CD4-positive, CD25-positive, alpha-beta regulatory T cell (primary cell): ENCODE measurements around the gene RRM1. TPM values are rescaled to one million over a fixed set of nuclear protein-coding genes. Genes with fewer than 3 reads are reported as not detected.
"Not testable (repeated sequence)": the region's sequence is repeated elsewhere in the genome, so short reads cannot be mapped to it uniquely, and the experiment has no call there.

Experiments
- ATAC-seq, 2 donors: fragments of 150-1000 bp; cut with Tn5 transposase; one replicate each; pipeline ENCODE4 v1.10.0; 2021; ENCODE audit warnings: low read depth in 2 of 2, moderate number of reproducible peaks in 2 of 2, moderate library complexity in 1 of 2
- DNase-seq, 3 donors: peaks; one replicate each; pipeline versions ENCODE4 v3.0.0 to v3.0.0-alpha.2; 2012 to 2022; ENCODE audit warnings: mixed read lengths in 1 of 3
- H3K27ac ChIP-seq: one replicate; pipeline ENCODE4 v1.7.0; 2013; ENCODE audit warnings: mild to moderate bottlenecking, low read length; ENCODE audit not compliant: insufficient read depth, poor library complexity, severe bottlenecking
- H3K27me3 ChIP-seq: one replicate; pipeline ENCODE4 v1.7.0; 2013; ENCODE audit warnings: low read length; ENCODE audit not compliant: control insufficient read depth, insufficient read depth
- H3K36me3 ChIP-seq: one replicate; pipeline ENCODE4 v1.7.0; 2013; ENCODE audit warnings: mild to moderate bottlenecking, low read length, moderate library complexity; ENCODE audit not compliant: control insufficient read depth, insufficient read depth
- H3K4me1 ChIP-seq: 2 replicates; pipeline ENCODE4 v1.7.0; 2013; ENCODE audit warnings: mild to moderate bottlenecking, low read length; ENCODE audit not compliant: insufficient read depth, control insufficient read depth, poor library complexity, severe bottlenecking
- H3K4me3 ChIP-seq: one replicate; pipeline ENCODE4 v1.7.0; 2013; ENCODE audit warnings: low read depth, mild to moderate bottlenecking, low read length, moderate library complexity
- H3K9me3 ChIP-seq, 2 experiments: 1 replicate in 1 of 2; 2 replicates in 1 of 2; pipeline ENCODE4 v1.7.0; 2013; ENCODE audit warnings: low read length in 2 of 2, mild to moderate bottlenecking in 1 of 2, moderate library complexity in 1 of 2; ENCODE audit not compliant: control insufficient read depth in 2 of 2
- H3K27ac Mint-ChIP-seq, 3 donors: one replicate each; pipeline ENCODE4 v1.8.0; 2020 to 2022; ENCODE audit warnings: mild to moderate bottlenecking in 3 of 3, mixed read lengths in 3 of 3, moderate library complexity in 2 of 3
- H3K27me3 Mint-ChIP-seq: one replicate; pipeline ENCODE4 v1.8.0; 2022; ENCODE audit warnings: mild to moderate bottlenecking, mixed read lengths
- H3K36me3 Mint-ChIP-seq: one replicate; pipeline ENCODE4 v1.8.0; 2020; ENCODE audit warnings: mixed read lengths
- H3K4me1 Mint-ChIP-seq, 4 donors: one replicate each; pipeline ENCODE4 v1.8.0; 2020 to 2022; ENCODE audit warnings: mixed read lengths in 4 of 4, mild to moderate bottlenecking in 1 of 4
- H3K4me3 Mint-ChIP-seq, 4 donors: one replicate each; pipeline ENCODE4 v1.8.0; 2020 to 2022; ENCODE audit warnings: mild to moderate bottlenecking in 4 of 4, mixed read lengths in 4 of 4, moderate library complexity in 3 of 4
- H3K9me3 Mint-ChIP-seq, 7 donors: one replicate each; pipeline ENCODE4 v1.8.0; 2020 to 2022; ENCODE audit warnings: mixed read lengths in 7 of 7, mild to moderate bottlenecking in 3 of 7, moderate library complexity in 2 of 7
- polyA plus RNA-seq, 4 donors: library from polyadenylated mRNA; unstranded; fragments of 300-500 nt; fragmentation: Illumina TruSeq; gene quantifications; one replicate each; pipeline ENCODE4 v1.2.3, GENCODE V29; 2021
- total RNA-seq: library from RNA; stranded (reverse); gene quantifications from one replicate; pipeline ENCODE4 v1.2.3, GENCODE V29; 2022

RRM1 gene
- total and polyA plus RNA-seq, 5 donors from 2014 or later: 52.3 to 83.3 (median 67.7) TPM

DNA sequence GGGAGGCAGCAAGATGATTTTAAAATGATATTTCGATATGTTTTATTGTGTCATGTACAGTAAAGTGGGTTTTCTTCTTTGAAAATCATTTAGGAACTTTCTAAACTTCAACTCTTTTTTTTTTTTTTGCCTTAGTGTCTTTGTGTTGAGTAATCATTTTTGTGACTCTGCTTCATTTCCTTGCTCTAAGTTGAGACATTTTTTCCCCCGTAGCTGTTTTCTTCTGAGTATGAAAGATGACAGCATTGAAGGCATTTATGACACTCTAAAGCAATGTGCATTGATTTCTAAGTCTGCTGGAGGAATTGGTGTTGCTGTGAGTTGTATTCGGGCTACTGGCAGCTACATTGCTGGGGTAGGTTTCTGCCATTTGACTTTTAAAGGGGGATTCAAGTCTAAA is 23.5 kb downstream of the RRM1 start:
- H3K27ac Mint-ChIP-seq: peak overlapping the region in 2 of 3 donors; percentile 42 to 44

GRCh38 chr11:4123218-4123617 is 28.6 kb downstream of the RRM1 start:
- DNase-seq: no peak
- peaks cover 70% of the 10 kb centered on the region for H3K36me3 Mint-ChIP-seq
- no peaks in the 10 kb centered on the region for H3K27me3 Mint-ChIP-seq
- peaks cover 0 to 1% (median 0%) of the 10 kb centered on the region in 7 donors for H3K9me3 Mint-ChIP-seq
- Histone ChIP-seq H3K36me3 (peaks cover 94% of the 10 kb centered on the region), H3K4me3 (no peak overlapping the region), H3K27me3 (no peaks in the 10 kb centered on the region), H3K4me1 (no peaks in the 10 kb centered on the region), H3K27ac (no peak overlapping the region), H3K9me3 (no peaks in the 10 kb centered on the region)
- H3K27ac Mint-ChIP-seq: no peak overlapping the region
- ATAC-seq: no peak
- no peak overlapping the region for H3K4me3 Mint-ChIP-seq
- H3K4me1 Mint-ChIP-seq: peaks cover 4 to 16% (median 7%) of the 10 kb centered on the region in 4 donors

More for the DNA sequence above, 23.5 kb downstream of the RRM1 start:
- peaks cover 54% of the 10 kb centered on the region for H3K36me3 Mint-ChIP-seq
- peaks cover 80% of the 10 kb centered on the region for H3K36me3 ChIP-seq
- H3K4me1 ChIP-seq: no peaks in the 10 kb centered on the region
- no peak overlapping the region for H3K4me3 Mint-ChIP-seq
- no peak for DNase-seq
- peaks cover 0 to 1% (median 0%) of the 10 kb centered on the region in 7 donors for H3K9me3 Mint-ChIP-seq
- H3K27me3 Mint-ChIP-seq: no peaks in the 10 kb centered on the region
- H3K27ac ChIP-seq: no peak overlapping the region
- H3K9me3 ChIP-seq: no peaks in the 10 kb centered on the region
- peaks cover 3 to 25% (median 13%) of the 10 kb centered on the region in 4 donors for H3K4me1 Mint-ChIP-seq
- no peak for ATAC-seq
- H3K27me3 ChIP-seq: no peaks in the 10 kb centered on the region
- H3K4me3 ChIP-seq: no peak overlapping the region

GRCh38 chr11:4125141-4125540 is 30.5 kb downstream of the RRM1 start:
- ATAC-seq: no peak
- no peaks in the 10 kb centered on the region for H3K27me3 ChIP-seq
- H3K27ac Mint-ChIP-seq: no peak overlapping the region
- peaks cover 0 to 1% (median 0%) of the 10 kb centered on the region in 7 donors for H3K9me3 Mint-ChIP-seq
- no peaks in the 10 kb centered on the region for H3K9me3 ChIP-seq
- peaks cover 84% of the 10 kb centered on the region for H3K36me3 ChIP-seq
- no peak overlapping the region for H3K27ac ChIP-seq
- no peaks in the 10 kb centered on the region for H3K27me3 Mint-ChIP-seq
- H3K4me1 Mint-ChIP-seq: peaks cover under 1 to 6% (median 4%) of the 10 kb centered on the region in 4 donors
- no peak overlapping the region for H3K4me3 Mint-ChIP-seq
- H3K36me3 Mint-ChIP-seq: peaks cover 66% of the 10 kb centered on the region
- no peak for DNase-seq
- no peak overlapping the region for H3K4me3 ChIP-seq
- H3K4me1 ChIP-seq: no peaks in the 10 kb centered on the region

DNA sequence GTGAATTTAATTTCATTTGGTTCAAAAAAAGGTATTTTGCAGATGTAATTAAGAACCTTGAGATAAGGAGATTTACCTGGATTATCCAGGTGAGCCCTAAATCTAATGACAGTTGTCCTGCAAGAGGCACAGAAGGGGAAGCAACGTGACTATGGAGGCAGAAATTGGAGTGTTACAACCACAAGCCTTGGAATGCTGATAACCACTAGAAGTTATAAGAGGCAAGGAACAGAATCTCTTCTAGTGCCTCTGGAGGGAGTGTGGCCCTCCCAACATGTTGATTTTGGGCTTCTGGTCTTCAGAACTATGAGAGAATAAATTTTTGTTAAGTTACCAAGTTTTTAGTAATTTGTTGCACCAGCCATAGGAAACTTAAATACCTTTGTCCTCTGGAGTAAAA is 32.8 kb downstream of the RRM1 start:
- peak overlapping the region in 1 of 3 donors; percentile 33 for H3K27ac Mint-ChIP-seq
- Histone ChIP-seq H3K36me3 (peaks cover 73% of the 10 kb centered on the region), H3K27me3 (no peaks in the 10 kb centered on the region), H3K4me3 (no peak overlapping the region), H3K27ac (no peak overlapping the region), H3K4me1 (no peaks in the 10 kb centered on the region), H3K9me3 (no peaks in the 10 kb centered on the region)
- H3K27me3 Mint-ChIP-seq: no peaks in the 10 kb centered on the region
- DNase-seq: no peak
- H3K4me3 Mint-ChIP-seq: no peak overlapping the region
- no peaks in the 10 kb centered on the region for H3K9me3 Mint-ChIP-seq
- peaks cover 62% of the 10 kb centered on the region for H3K36me3 Mint-ChIP-seq
- H3K4me1 Mint-ChIP-seq: peaks cover 0 to 6% (median 1%) of the 10 kb centered on the region in 4 donors
- no peak for ATAC-seq

DNA sequence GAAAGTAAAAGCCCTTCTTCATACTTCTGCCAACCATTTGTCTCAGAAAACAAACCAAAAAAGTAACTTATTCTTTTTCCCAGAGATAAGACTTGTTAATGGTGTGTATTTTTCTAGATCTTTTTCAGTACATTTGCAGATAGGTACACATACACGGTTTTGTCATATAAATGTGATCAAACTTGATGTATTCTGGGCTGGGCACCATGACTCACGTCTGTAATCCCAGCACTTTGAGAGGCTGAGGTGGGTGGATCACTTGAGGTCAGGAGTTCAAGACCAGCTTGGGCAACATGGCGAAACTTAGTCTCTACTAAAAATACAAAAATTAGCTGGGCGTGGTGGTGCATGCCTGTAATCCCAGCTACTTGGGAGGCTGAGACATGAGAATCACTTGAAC is 35.6 kb downstream of the RRM1 start:
- DNase-seq, H3K27me3 ChIP-seq, ATAC-seq, H3K9me3 ChIP-seq, H3K4me1 ChIP-seq, H3K4me3 Mint-ChIP-seq, H3K4me3 ChIP-seq, H3K27me3 Mint-ChIP-seq, H3K4me1 Mint-ChIP-seq, H3K9me3 Mint-ChIP-seq, H3K27ac ChIP-seq: not testable (repeated sequence)
- peaks cover 61% of the 10 kb centered on the region for H3K36me3 Mint-ChIP-seq
- peak overlapping the region in 1 of 3 donors; percentile 20 for H3K27ac Mint-ChIP-seq
- H3K36me3 ChIP-seq: peaks cover 66% of the 10 kb centered on the region

GRCh38 chr11:4134806-4135205 is 40.2 kb downstream of the RRM1 start:
- Mint-ChIP-seq H3K9me3 (peaks cover 0 to 15% (median 3%) of the 10 kb centered on the region in 7 donors), H3K27me3 (no peaks in the 10 kb centered on the region), H3K4me3 (no peak overlapping the region), H3K27ac (peak overlapping the region; percentile 2 to 66 (median 2)), H3K36me3 (peaks cover 62% of the 10 kb centered on the region), H3K4me1 (peaks cover 0 to 8% (median 7%) of the 10 kb centered on the region in 4 donors)
- no peak overlapping the region for H3K4me3 ChIP-seq
- H3K9me3 ChIP-seq: peaks cover 3 to 5% of the 10 kb centered on the region in 2 experiments
- peaks cover 58% of the 10 kb centered on the region for H3K36me3 ChIP-seq
- H3K4me1 ChIP-seq: no peaks in the 10 kb centered on the region
- H3K27ac ChIP-seq: no peak overlapping the region
- H3K27me3 ChIP-seq: no peaks in the 10 kb centered on the region
- ATAC-seq (no peak), DNase-seq (no peak)

GRCh38 chr11:4138497-4138896 is 43.9 kb downstream of the RRM1 start:
- no peak for ATAC-seq
- Mint-ChIP-seq H3K9me3 (peaks cover 0 to 28% (median 4%) of the 10 kb centered on the region in 7 donors), H3K4me3 (no peak overlapping the region)

DNA sequence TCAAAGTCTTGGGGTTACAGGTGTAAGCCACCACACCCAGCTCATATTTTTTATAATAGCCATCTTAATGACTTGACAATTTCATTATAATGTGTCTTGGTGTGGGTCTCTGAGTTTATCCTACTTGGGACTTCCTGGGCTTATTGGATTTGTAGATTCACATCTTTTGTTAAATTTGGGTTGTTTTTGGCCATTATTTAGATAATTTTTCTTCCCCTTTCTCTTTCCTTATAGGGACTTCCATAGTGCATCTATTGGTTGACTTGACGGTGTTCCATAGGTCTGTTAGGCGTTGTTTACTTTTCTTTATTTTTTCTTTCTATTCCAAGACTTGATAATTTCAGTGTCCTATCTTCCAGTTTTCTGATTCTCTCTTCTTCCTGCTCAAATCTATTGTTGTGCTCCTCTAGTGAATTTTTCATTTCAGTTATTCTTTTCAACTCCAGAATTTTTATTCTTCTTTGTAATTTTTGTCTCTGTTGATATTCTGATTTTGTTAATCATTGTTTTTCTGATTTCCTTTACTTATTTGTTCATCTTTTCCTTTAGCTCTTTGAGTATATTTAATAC is 45.6 kb downstream of the RRM1 start:
- no peak for DNase-seq
- Mint-ChIP-seq H3K4me1 (peaks cover 2 to 8% (median 5%) of the 10 kb centered on the region in 4 donors), H3K9me3 (peaks cover 0 to 28% (median 4%) of the 10 kb centered on the region in 7 donors), H3K4me3 (no peak overlapping the region), H3K27ac (peak overlapping the region in 1 of 3 donors; percentile 50), H3K27me3 (no peaks in the 10 kb centered on the region), H3K36me3 (peaks cover 56% of the 10 kb centered on the region)
- Histone ChIP-seq H3K27ac (no peak overlapping the region), H3K9me3 (peaks cover 5 to 14% of the 10 kb centered on the region in 2 experiments), H3K4me1 (no peaks in the 10 kb centered on the region), H3K27me3 (no peaks in the 10 kb centered on the region), H3K4me3 (no peak overlapping the region), H3K36me3 (peaks cover 40% of the 10 kb centered on the region)
- ATAC-seq: no peak

More at GRCh38 chr11:4138497-4138896, 43.9 kb downstream of the RRM1 start:
- Histone ChIP-seq H3K9me3 (peaks cover 5 to 14% of the 10 kb centered on the region in 2 experiments), H3K27ac (no peak overlapping the region), H3K36me3 (peaks cover 46% of the 10 kb centered on the region), H3K27me3 (no peaks in the 10 kb centered on the region), H3K4me3 (no peak overlapping the region), H3K4me1 (no peaks in the 10 kb centered on the region)
- Mint-ChIP-seq H3K27ac (peak overlapping the region in 1 of 3 donors; percentile 84), H3K36me3 (peaks cover 69% of the 10 kb centered on the region), H3K4me1 (peaks cover 6 to 13% (median 9%) of the 10 kb centered on the region in 4 donors), H3K27me3 (no peaks in the 10 kb centered on the region)
- DNase-seq: no peak
